ENCODE measurements around the gene CEP126. TPM values are rescaled to one million over a fixed set of nuclear protein-coding genes. Genes with fewer than 3 reads are reported as not detected.

The CEP126 gene
- total and polyA plus RNA-seq, 2 of the 13 experiments (the other 11 are each of a cell fraction or from before 2014, with no cell fraction given), result 1.4 to 1.7 TPM

- TF ChIP-seq ZNF430 (CRISPR knock-in tag; IDR thresholded peaks at IDR 0.05) (no peak), ISL2 (CRISPR knock-in tag; IDR thresholded peaks at IDR 0.05) (peak; percentile 94), KLF6 (CRISPR knock-in tag; IDR thresholded peaks at IDR 0.05) (0 out of 2 replicates have a peak, but pooled peaks have one; percentile 50), ARNT (IDR thresholded peaks at IDR 0.05) (no peak), ZFAT (CRISPR knock-in tag; conservative IDR thresholded peaks at IDR 0.05) (no peak), KDM1A (CRISPR knock-in tag; IDR thresholded peaks at IDR 0.05) (peak; percentile 81; the same call in 1 of the 2 replicates), REL (CRISPR knock-in tag; conservative IDR thresholded peaks at IDR 0.05) (no peak), ZNF460 (CRISPR knock-in tag; IDR thresholded peaks at IDR 0.05; ENCODE audit: borderline replicate concordance) (peak; percentile 94; the same call in 1 of the 2 replicates), ZSCAN9 (CRISPR knock-in tag; IDR thresholded peaks at IDR 0.05; ENCODE audit: borderline replicate concordance) (no peak), TEAD3 (CRISPR knock-in tag; optimal IDR thresholded peaks at IDR 0.05; ENCODE audit: borderline replicate concordance) (peak; percentile 28), ZNF788 (CRISPR knock-in tag; IDR thresholded peaks at IDR 0.05; ENCODE audit: borderline replicate concordance) (no peak; the same call in 1 of the 2 replicates), NCOR1 (IDR thresholded peaks at IDR 0.05; ENCODE audit: borderline replicate concordance, low read length) (no peak), ADNP (CRISPR knock-in tag; IDR thresholded peaks at IDR 0.05) (peak; percentile 73; the same call in 1 of the 2 replicates), ZNF124 (CRISPR knock-in tag; IDR thresholded peaks at IDR 0.05) (0 out of 2 replicates have a peak, but pooled peaks have one; percentile 19), NCOA2 (CRISPR knock-in tag; IDR thresholded peaks at IDR 0.05) (peak; percentile 85), ARHGAP35 (CRISPR knock-in tag; IDR thresholded peaks at IDR 0.05; ENCODE audit: borderline replicate concordance) (no peak), ZGPAT (CRISPR knock-in tag; IDR thresholded peaks at IDR 0.05) (peak; percentile 69), AKAP8 (CRISPR knock-in tag; IDR thresholded peaks at IDR 0.05) (no peak), HIC2 (CRISPR knock-in tag; IDR thresholded peaks at IDR 0.05; ENCODE audit: low read depth) (peak; percentile 69), FIP1L1 (IDR thresholded peaks at IDR 0.05; ENCODE audit: borderline replicate concordance, insufficient read depth, low read depth, low read length) (no peak), NCOA1 (CRISPR knock-in tag; IDR thresholded peaks at IDR 0.05) (no peak), EP300 (IDR thresholded peaks at IDR 0.05; ENCODE audit: low read depth in 2 of 2, low read length in 2 of 2) (peak in 1 of 2 experiments; percentile 86; a peak in 2 of 4 replicates), EP300 (CRISPR knock-in tag; IDR thresholded peaks at IDR 0.05; ENCODE audit: borderline replicate concordance) (peak; percentile 43; the same call in 1 of the 2 replicates)
- TF ChIP-seq, protein P1, sequence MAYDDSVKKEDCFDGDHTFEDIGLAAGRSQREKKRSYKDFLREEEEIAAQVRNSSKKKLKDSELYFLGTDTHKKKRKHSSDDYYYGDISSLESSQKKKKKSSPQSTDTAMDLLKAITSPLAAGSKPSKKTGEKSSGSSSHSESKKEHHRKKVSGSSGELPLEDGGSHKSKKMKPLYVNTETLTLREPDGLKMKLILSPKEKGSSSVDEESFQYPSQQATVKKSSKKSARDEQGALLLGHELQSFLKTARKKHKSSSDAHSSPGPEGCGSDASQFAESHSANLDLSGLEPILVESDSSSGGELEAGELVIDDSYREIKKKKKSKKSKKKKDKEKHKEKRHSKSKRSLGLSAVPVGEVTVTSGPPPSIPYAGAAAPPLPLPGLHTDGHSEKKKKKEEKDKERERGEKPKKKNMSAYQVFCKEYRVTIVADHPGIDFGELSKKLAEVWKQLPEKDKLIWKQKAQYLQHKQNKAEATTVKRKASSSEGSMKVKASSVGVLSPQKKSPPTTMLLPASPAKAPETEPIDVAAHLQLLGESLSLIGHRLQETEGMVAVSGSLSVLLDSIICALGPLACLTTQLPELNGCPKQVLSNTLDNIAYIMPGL (CRISPR knock-in tag; IDR thresholded peaks at IDR 0.05; ENCODE audit: borderline replicate concordance in 1 of 2, low read depth in 1 of 2), result peak in 1 of 2 experiments; percentile 45; a peak in 1 of 4 replicates
- TF ChIP-seq, protein P2, sequence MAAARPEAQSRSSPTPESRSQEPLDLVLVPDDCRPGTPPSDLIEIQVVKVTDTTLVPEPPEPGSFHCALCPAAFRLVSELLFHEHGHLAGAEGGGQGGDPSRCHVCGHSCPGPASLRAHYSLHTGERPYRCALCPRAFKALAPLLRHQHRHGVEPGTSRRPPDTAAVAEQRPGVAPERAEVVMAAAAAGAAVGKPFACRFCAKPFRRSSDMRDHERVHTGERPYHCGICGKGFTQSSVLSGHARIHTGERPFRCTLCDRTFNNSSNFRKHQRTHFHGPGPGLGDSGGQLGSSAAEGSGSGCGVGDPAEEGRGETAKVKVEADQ (CRISPR knock-in tag; IDR thresholded peaks at IDR 0.05; ENCODE audit: borderline replicate concordance), result no peak
Measured at GRCh38 chr11:102006835-102007566, 92.2 kb downstream of the CEP126 start (continued).

Data from HepG2 (cell line).